Activated CD8-positive, alpha-beta memory T cell treated with anti-CD3 and anti-CD28 coated beads, Interleukin-2, amount 50 U/mL, for 4 hours (primary cell): ENCODE data around the gene CCDC69.
"Not testable (repeated sequence)": the region's sequence is repeated elsewhere in the genome, so short reads cannot be mapped to it uniquely, and the experiment has no call there.

ENCODE experiments used
- DNase-seq: peaks from one replicate; pipeline ENCODE4 v3.0.0-alpha.2; 2020

CCDC69 gene

GRCh38 chr5:151223447-151224264 lies at the start of gene CCDC69:
TSS of gene CCDC69 (minus strand) at chr5:151224092. CDS start at chr5:151223970, 122 bp downstream.
- DNase-seq, result peak; percentile 63

GRCh38 chr5:151271336-151271735 lies 47.4 kb upstream of the CCDC69 start:
- no peak for DNase-seq

- no peak for DNase-seq
Observed at GRCh38 chr5:151270599-151270998, 46.7 kb upstream of the CCDC69 start.

GRCh38 chr5:151267491-151268260 lies 43.8 kb upstream of the CCDC69 start:
- DNase-seq, result no peak

- DNase-seq, result no peak
Observed at GRCh38 chr5:151264113-151264512, 40.2 kb upstream of the CCDC69 start.

GRCh38 chr5:151262532-151262931 lies 38.6 kb upstream of the CCDC69 start:
- DNase-seq, result no peak

- no peak for DNase-seq
Observed at GRCh38 chr5:151259931-151260330, 36.0 kb upstream of the CCDC69 start.

GRCh38 chr5:151258816-151259215 lies 34.9 kb upstream of the CCDC69 start:
- no peak for DNase-seq

GRCh38 chr5:151258201-151258611 lies 34.3 kb upstream of the CCDC69 start:
- DNase-seq, result no peak

- DNase-seq, result no peak
Observed at GRCh38 chr5:151257731-151258181, 33.9 kb upstream of the CCDC69 start.

GRCh38 chr5:151255621-151256286 lies 31.9 kb upstream of the CCDC69 start:
- no peak for DNase-seq

- not testable (repeated sequence) for DNase-seq
Observed at GRCh38 chr5:151254990-151255389, 31.1 kb upstream of the CCDC69 start.

- DNase-seq, result no peak
Observed at GRCh38 chr5:151254556-151254955, 30.7 kb upstream of the CCDC69 start.

GRCh38 chr5:151253605-151253950 lies 29.7 kb upstream of the CCDC69 start:
- no peak for DNase-seq

- peak; percentile 96 for DNase-seq
Observed at GRCh38 chr5:151252762-151253604, 29.1 kb upstream of the CCDC69 start, which contains the start of gene GM2A. TSS of gene GM2A (plus strand) at chr5:151253185. CDS start at chr5:151253217, 32 bp downstream.

- no peak for DNase-seq
Observed at GRCh38 chr5:151251621-151252020, 27.7 kb upstream of the CCDC69 start.

- DNase-seq, result no peak
Observed at GRCh38 chr5:151251001-151251551, 27.2 kb upstream of the CCDC69 start.

- DNase-seq, result no peak
Observed at GRCh38 chr5:151250346-151251000, 26.6 kb upstream of the CCDC69 start.

GRCh38 chr5:151249281-151249680 lies 25.4 kb upstream of the CCDC69 start:
- DNase-seq, result no peak

- no peak for DNase-seq
Observed at GRCh38 chr5:151248651-151249050, 24.8 kb upstream of the CCDC69 start.

GRCh38 chr5:151245680-151246219 lies 21.9 kb upstream of the CCDC69 start:
- no peak for DNase-seq
